Measurements from ENCODE around the gene TRIM42.

The TRIM42 gene

GRCh38 chr3:140677764-140678163 is at the start of gene TRIM42:
TRIM42 (plus strand) TSS chr3:140678064; CDS start chr3:140678230, 166 bp downstream.
- H3K4me1 Mint-ChIP-seq: no peaks in the 10 kb centered on the region
- DNase-seq: no peak

GRCh38 chr3:140628606-140629005 is 49.3 kb upstream of the TRIM42 start:
- TF ChIP-seq CTCF (IDR thresholded peaks at IDR 0.05): no peak
- no peak for DNase-seq
- Mint-ChIP-seq H3K4me1 (no peaks in the 10 kb centered on the region), H3K4me3 (no peak overlapping the region), H3K27ac (no peak overlapping the region), H3K36me3 (ENCODE audit: low read depth) (no peaks in the 10 kb centered on the region), H3K9me3 (no peaks in the 10 kb centered on the region), H3K27me3 (ENCODE audit: low read depth, poor library complexity) (no peaks in the 10 kb centered on the region)

More at GRCh38 chr3:140677764-140678163, at the start of gene TRIM42:
- Mint-ChIP-seq H3K9me3 (peaks cover 6% of the 10 kb centered on the region), H3K27me3 (ENCODE audit: low read depth, poor library complexity) (peaks cover 13% of the 10 kb centered on the region), H3K27ac (no peak within 1 kb of the TSS), H3K36me3 (ENCODE audit: low read depth) (no peaks in the 10 kb centered on the region), H3K4me3 (no peak within 1 kb of the TSS)
- no peak for TF ChIP-seq CTCF (IDR thresholded peaks at IDR 0.05)

- Mint-ChIP-seq H3K36me3 (ENCODE audit: low read depth) (no peaks in the 10 kb centered on the region), H3K27ac (no peak overlapping the region), H3K27me3 (ENCODE audit: low read depth, poor library complexity) (no peaks in the 10 kb centered on the region), H3K4me1 (no peaks in the 10 kb centered on the region), H3K4me3 (no peak overlapping the region), H3K9me3 (no peaks in the 10 kb centered on the region)
- DNase-seq: no peak
- TF ChIP-seq CTCF (IDR thresholded peaks at IDR 0.05): no peak
Measured at GRCh38 chr3:140629357-140630137, 48.3 kb upstream of the TRIM42 start.

GRCh38 chr3:140630366-140630765 is 47.5 kb upstream of the TRIM42 start:
- no peaks in the 10 kb centered on the region for H3K36me3 Mint-ChIP-seq (ENCODE audit: low read depth)
- H3K27ac Mint-ChIP-seq: no peak overlapping the region
- no peaks in the 10 kb centered on the region for H3K9me3 Mint-ChIP-seq
- no peak for TF ChIP-seq CTCF (IDR thresholded peaks at IDR 0.05)
- no peak for DNase-seq
- H3K27me3 Mint-ChIP-seq (ENCODE audit: low read depth, poor library complexity): no peaks in the 10 kb centered on the region
- no peak overlapping the region for H3K4me3 Mint-ChIP-seq
- no peaks in the 10 kb centered on the region for H3K4me1 Mint-ChIP-seq

- Mint-ChIP-seq H3K36me3 (ENCODE audit: low read depth) (no peaks in the 10 kb centered on the region), H3K27me3 (ENCODE audit: low read depth, poor library complexity) (no peaks in the 10 kb centered on the region), H3K27ac (no peak overlapping the region), H3K4me3 (no peak overlapping the region), H3K4me1 (no peaks in the 10 kb centered on the region), H3K9me3 (no peaks in the 10 kb centered on the region)
- no peak for TF ChIP-seq CTCF (IDR thresholded peaks at IDR 0.05)
- no peak for DNase-seq
Measured at GRCh38 chr3:140630866-140631265, 47.0 kb upstream of the TRIM42 start.

GRCh38 chr3:140635276-140635675 is 42.6 kb upstream of the TRIM42 start:
- no peak for TF ChIP-seq CTCF (IDR thresholded peaks at IDR 0.05)
- H3K27ac Mint-ChIP-seq: no peak overlapping the region
- no peak overlapping the region for H3K4me3 Mint-ChIP-seq
- DNase-seq: no peak
- no peaks in the 10 kb centered on the region for H3K36me3 Mint-ChIP-seq (ENCODE audit: low read depth)
- no peaks in the 10 kb centered on the region for H3K27me3 Mint-ChIP-seq (ENCODE audit: low read depth, poor library complexity)
- H3K4me1 Mint-ChIP-seq: no peaks in the 10 kb centered on the region
- H3K9me3 Mint-ChIP-seq: no peaks in the 10 kb centered on the region
